Pons (tissue), 1 donor: ENCODE results near the gene FAM83D.
"Not testable (repeated sequence)": the region's sequence is repeated elsewhere in the genome, so short reads cannot be mapped to it uniquely, and the experiment has no call there.

Source experiments
- DNase-seq: peaks from one replicate; pipeline ENCODE4 v3.0.0-alpha.2; 2016; ENCODE audit warnings: low spot score

The FAM83D gene

GRCh38 chr20:38963745-38964144 lies 37.5 kb downstream of the FAM83D start:
- no peak for DNase-seq

GRCh38 chr20:38965264-38965663 lies 39.0 kb downstream of the FAM83D start:
- DNase-seq = no peak

- no peak for DNase-seq
Observed at GRCh38 chr20:38968090-38968489, 41.9 kb downstream of the FAM83D start.

GRCh38 chr20:38969708-38970107 lies 43.5 kb downstream of the FAM83D start:
- DNase-seq = no peak

GRCh38 chr20:38970302-38970701 lies 44.1 kb downstream of the FAM83D start:
- no peak for DNase-seq

- DNase-seq = no peak
Observed at GRCh38 chr20:38973107-38973506, 46.9 kb downstream of the FAM83D start.

GRCh38 chr20:38973645-38974044 lies 47.4 kb downstream of the FAM83D start:
- DNase-seq = peak; percentile 26

GRCh38 chr20:38975539-38976120 lies 49.4 kb downstream of the FAM83D start:
- DNase-seq = no peak

GRCh38 chr20:38979434-38979833 lies 53.2 kb downstream of the FAM83D start:
- no peak for DNase-seq

- no peak for DNase-seq
Observed at GRCh38 chr20:38979842-38980241, 53.6 kb downstream of the FAM83D start.

- DNase-seq = no peak
Observed at GRCh38 chr20:38982291-38982690, 56.1 kb downstream of the FAM83D start.

GRCh38 chr20:38985060-38985459 lies 58.8 kb downstream of the FAM83D start:
- no peak for DNase-seq

GRCh38 chr20:38985603-38986170 lies 59.5 kb downstream of the FAM83D start:
- no peak for DNase-seq

- DNase-seq = no peak
Observed at GRCh38 chr20:38986663-38987062, 60.4 kb downstream of the FAM83D start.

- DNase-seq = no peak
Observed at GRCh38 chr20:38987777-38988176, 61.6 kb downstream of the FAM83D start.

GRCh38 chr20:38990728-38991127 lies 64.5 kb downstream of the FAM83D start:
- DNase-seq = no peak

- DNase-seq = no peak
Observed at GRCh38 chr20:38991814-38992704, 65.8 kb downstream of the FAM83D start.

- no peak for DNase-seq
Observed at GRCh38 chr20:38995536-38996044, 69.4 kb downstream of the FAM83D start.

GRCh38 chr20:38996866-38997265 lies 70.6 kb downstream of the FAM83D start:
- not testable (repeated sequence) for DNase-seq

- DNase-seq = no peak
Observed at GRCh38 chr20:38997622-38998021, 71.4 kb downstream of the FAM83D start.

- no peak for DNase-seq
Observed at GRCh38 chr20:38999217-38999616, 73.0 kb downstream of the FAM83D start.

GRCh38 chr20:38999965-39000910 lies 74.0 kb downstream of the FAM83D start:
- DNase-seq = no peak
